GM12878 (cell line): Measurements from ENCODE around the gene RCAN2. TPM values are rescaled to one million over a fixed set of nuclear protein-coding genes. Genes with fewer than 3 reads are reported as not detected.

Experiments
- ATAC-seq: fragments of 200-7000 bp; cut with Tn5 transposase; 3 replicates; pipeline ENCODE4 v1.9.1; 2020; ENCODE audit warnings: mild to moderate bottlenecking, moderate library complexity
- BruUV-seq: library from RNA; stranded (reverse); fragments of 400-500 nt; replicated peaks from 2 replicates; lab custom pipeline; 2021; lab: Mats Ljungman, UMichigan
- CTCF ChIA-PET: fragments of 300-600 bp; sonication (Branson Sonifier 250); formaldehyde crosslinking; extraction: SDS; loops from one replicate; lab custom pipeline; 2021; ENCODE audit warnings: inconsistent platforms; lab: Yijun Ruan, JAX
- POLR2A ChIA-PET: fragments of 350-600 bp; formaldehyde crosslinking; extraction: SDS; loops from one replicate; lab custom pipeline; 2021; ENCODE audit warnings: inconsistent platforms; lab: Charles Lee
- RAD21 ChIA-PET: fragments of 300-600 bp; sonication (Branson Sonifier 250); formaldehyde crosslinking; loops from one replicate; lab custom pipeline; 2023; ENCODE audit warnings: antibody characterized with exemption; ENCODE audit not compliant: unreplicated experiment; lab: Charles Lee
- SMC1A ChIA-PET: fragments of 300-600 bp; sonication (Branson Sonifier 250); formaldehyde crosslinking; loops from one replicate; lab custom pipeline; 2023; ENCODE audit not compliant: unreplicated experiment, uncharacterized antibody; lab: Charles Lee
- DNase-seq: peaks from one replicate; pipeline ENCODE4 v3.0.0-alpha.2; 2011; ENCODE audit warnings: low read depth, low spot score
- FAIRE-seq: peaks from 3 replicates; lab custom pipeline; 2011; peaks lifted over from hg19 to GRCh38; lab: Jason Lieb, UNC
- H2AFZ ChIP-seq: 2 replicates; pipeline ENCODE4 v1.6.0; 2011; ENCODE audit warnings: low read depth, low read length, control low read depth; ENCODE audit not compliant: control insufficient read depth
- H3K27ac ChIP-seq: 2 replicates; pipeline ENCODE4 v1.5.1; 2011; ENCODE audit warnings: control low read depth; ENCODE audit not compliant: control insufficient read depth, insufficient read depth
- H3K27me3 ChIP-seq, 2 experiments: replicated peaks in 1 of 2; 2 replicates each; pipeline versions ENCODE4 v1.6.0 to v1.6.1; 2011; ENCODE audit warnings: low read length in 1 of 2; ENCODE audit not compliant: control insufficient read depth in 2 of 2, insufficient read depth in 2 of 2
- H3K36me3 ChIP-seq, 2 experiments: 2 replicates each; pipeline ENCODE4 v1.5.1; 2011; ENCODE audit warnings: low read length in 1 of 2; ENCODE audit not compliant: control insufficient read depth in 2 of 2, insufficient read depth in 2 of 2
- H3K4me1 ChIP-seq: 2 replicates; pipeline ENCODE4 v1.6.1; 2011; ENCODE audit warnings: mild to moderate bottlenecking, low read length, moderate library complexity, mixed read lengths; ENCODE audit not compliant: control insufficient read depth, insufficient read depth
- H3K4me2 ChIP-seq: 2 replicates; pipeline ENCODE4 v1.6.0; 2011; ENCODE audit warnings: control low read depth; ENCODE audit not compliant: control insufficient read depth, insufficient read depth
- H3K4me3 ChIP-seq: fragments of 200-600 bp; sonication (generic); 2 replicates; pipeline ENCODE4 v1.5.1; 2016
- H3K79me2 ChIP-seq: 2 replicates; pipeline ENCODE4 v1.6.0; 2011; ENCODE audit warnings: low read length; ENCODE audit not compliant: control insufficient read depth, insufficient read depth
- H3K9ac ChIP-seq: 2 replicates; pipeline ENCODE4 v1.8.0; 2011; ENCODE audit warnings: low read length, control low read depth, mixed read lengths; ENCODE audit not compliant: control insufficient read depth, insufficient read depth
- H3K9me3 ChIP-seq: replicated peaks from 3 replicates; pipeline ENCODE4 v1.5.1; 2011; ENCODE audit warnings: mild to moderate bottlenecking, low read length; ENCODE audit not compliant: control insufficient read depth, insufficient read depth
- H4K20me1 ChIP-seq: 2 replicates; pipeline ENCODE4 v1.6.0; 2011; ENCODE audit not compliant: control insufficient read depth, insufficient read depth
- MXI1 ChIP-seq: fragments of 150-350 bp; IDR thresholded peaks from 2 replicates; pipeline ENCODE4 v1.6.1; 2011; ENCODE audit warnings: low read depth, mild to moderate bottlenecking, inconsistent platforms, low read length, improper control_type of control experiment
- RCOR1 ChIP-seq: conservative IDR thresholded peaks from 2 replicates; pipeline ENCODE4 v1.6.1; 2012; ENCODE audit warnings: low read depth, low read length, improper control_type of control experiment
- SPI1 ChIP-seq: IDR thresholded peaks from 2 replicates; pipeline ENCODE4 v1.6.1; 2011; ENCODE audit warnings: low read depth, mild to moderate bottlenecking, low read length, moderate library complexity, borderline replicate concordance; ENCODE audit not compliant: insufficient read depth
- YBX1 ChIP-seq: fragments of 450-650 bp; IDR thresholded peaks from 2 replicates; pipeline ENCODE4 v1.6.1; 2016; ENCODE audit warnings: antibody characterized with exemption
- ZZZ3 ChIP-seq: IDR thresholded peaks from 2 replicates; pipeline ENCODE4 v1.6.1; 2011; ENCODE audit warnings: low read depth; ENCODE audit not compliant: control insufficient read depth, insufficient read length
- WGBS: methylation state at CpG from one replicate; pipeline ENCODE4 v1.1.6; 2016; ENCODE audit warnings: low lambda C conversion rate; ENCODE audit not compliant: insufficient replicate concordance, insufficient coverage; ENCODE audit errors: missing lambda C conversion rate; 5-methylcytosine and 5-hydroxymethylcytosine counted together
- in situ Hi-C: fragments of 300-500 bp; cut with MboI; formaldehyde crosslinking; loops from 9 replicates; pipeline ENCODE4 v1.14.3; 2018; ENCODE audit warnings: mixed read lengths
- intact Hi-C: fragments of 100-400 bp; cut with micrococcal nuclease; formaldehyde crosslinking; loops from one replicate; pipeline ENCODE4 v1.14.2; 2022; ENCODE audit not compliant: unreplicated experiment
- polyA plus RNA-seq, 11 experiments: library from polyadenylated mRNA; depleted of rRNA in 4 of 11; unstranded in 6 of 11; stranded (reverse) in 5 of 11; fragments of >200 nt; fragmentation: Nextera tagmentation in 4 of 11; fragmentation: Illumina TruSeq in 1 of 11; extraction: Ambion mirVana in 4 of 11; extraction: Trizol in 1 of 11; gene quantifications; 1 replicate in 1 of 11; 2 replicates in 10 of 11; pipeline versions ENCODE4 v1.2.1 to v1.2.3, GENCODE V29; 2011 to 2016; ENCODE audit warnings: inconsistent platforms in 2 of 11, missing spikeins in 2 of 11, low read depth in 1 of 11
- total RNA-seq, 4 experiments: library from RNA; depleted of rRNA in 3 of 4; stranded (reverse); fragments of >200 nt in 3 of 4; fragmentation: Illumina TruSeq in 1 of 4; extraction: Trizol in 1 of 4; gene quantifications; 2 replicates each; pipeline versions ENCODE4 v1.2.1 to v1.2.3, GENCODE V29; 2013 to 2021
- TF ChIP-seq, protein P1 (sequence below): fragments of 150-350 bp; IDR thresholded peaks from 2 replicates; pipeline ENCODE4 v1.6.1; 2016; ENCODE audit warnings: low read depth, low read length
- TF ChIP-seq, protein P2 (sequence below): fragments of 450-650 bp; IDR thresholded peaks from 2 replicates; pipeline ENCODE4 v1.6.1; 2017; ENCODE audit warnings: mild to moderate bottlenecking, moderate library complexity
- TF ChIP-seq, protein P3 (sequence below): fragments of 450-650 bp; conservative IDR thresholded peaks from 2 replicates; pipeline ENCODE4 v1.6.1; 2017; ENCODE audit warnings: mild to moderate bottlenecking, moderate library complexity
- TF ChIP-seq, protein P4 (sequence below): IDR thresholded peaks from 2 replicates; pipeline ENCODE4 v1.6.1; 2011; ENCODE audit warnings: low read depth, mild to moderate bottlenecking, low read length, moderate library complexity, borderline replicate concordance; ENCODE audit errors: extremely low read depth
- TF ChIP-seq, protein P5 (sequence below): fragments of 450-650 bp; formaldehyde crosslinking; IDR thresholded peaks from 2 replicates; pipeline ENCODE4 v1.4.0; 2022; ENCODE audit warnings: mild to moderate bottlenecking, moderate library complexity

RCAN2 gene
- total and polyA plus RNA-seq, 10 of the 15 experiments (the other 5 are each of a cell fraction or from before 2014, with no cell fraction given), result 0.06 TPM; not detected in 9

DNA sequence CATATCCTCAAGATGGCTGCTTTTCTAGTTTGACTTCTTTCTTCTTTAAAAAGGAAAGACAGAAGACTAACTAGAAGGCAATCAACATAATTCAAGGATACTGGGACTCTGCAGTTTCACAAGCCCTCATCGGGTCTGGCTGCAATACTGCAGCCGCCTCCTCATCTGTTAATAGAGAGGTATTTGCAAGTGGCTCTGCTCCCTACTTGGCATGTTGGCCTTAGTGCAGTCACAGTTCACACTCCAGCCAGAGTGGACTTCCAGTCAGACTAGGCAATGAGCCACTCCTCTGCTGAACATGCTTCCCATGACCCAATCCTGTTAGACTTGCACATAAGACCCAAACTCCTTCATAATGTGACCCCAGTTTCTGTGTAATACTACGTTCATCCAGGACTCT is 178.6 kb downstream of the RCAN2 start:
- POLR2A ChIA-PET, result no interaction called here
- no peak for ATAC-seq
- FAIRE-seq, result no peak
- H3K36me3 ChIP-seq, result no peaks in the 10 kb centered on the region
- H3K9ac ChIP-seq, result no peak overlapping the region
- no peaks in the 10 kb centered on the region; a peak in 2 of 4 replicates for H3K27me3 ChIP-seq
- no peaks in the 10 kb centered on the region for H3K4me1 ChIP-seq
- H3K4me2 ChIP-seq, result no peak overlapping the region
- no peaks in the 10 kb centered on the region for H3K79me2 ChIP-seq
- intact Hi-C loops, result no loop called here
- no peaks in the 10 kb centered on the region for H3K9me3 ChIP-seq
- no TSS peak for BruUV-seq
- SMC1A ChIA-PET, result no interaction called here
- CTCF ChIA-PET, result no interaction called here
- H3K27ac ChIP-seq, result no peak overlapping the region
- no peak overlapping the region for H3K4me3 ChIP-seq
- H2AFZ ChIP-seq, result no peak overlapping the region
- in situ Hi-C loops, result no loop called here
- H4K20me1 ChIP-seq, result no peaks in the 10 kb centered on the region
- RAD21 ChIA-PET, result no interaction called here
- DNase-seq, result no peak
- 62% methylated on average over 3 of the region's 3 CpGs for WGBS
- TF ChIP-seq YBX1, result no peak
- TF ChIP-seq ZZZ3, result no peak
- TF ChIP-seq, protein P1, sequence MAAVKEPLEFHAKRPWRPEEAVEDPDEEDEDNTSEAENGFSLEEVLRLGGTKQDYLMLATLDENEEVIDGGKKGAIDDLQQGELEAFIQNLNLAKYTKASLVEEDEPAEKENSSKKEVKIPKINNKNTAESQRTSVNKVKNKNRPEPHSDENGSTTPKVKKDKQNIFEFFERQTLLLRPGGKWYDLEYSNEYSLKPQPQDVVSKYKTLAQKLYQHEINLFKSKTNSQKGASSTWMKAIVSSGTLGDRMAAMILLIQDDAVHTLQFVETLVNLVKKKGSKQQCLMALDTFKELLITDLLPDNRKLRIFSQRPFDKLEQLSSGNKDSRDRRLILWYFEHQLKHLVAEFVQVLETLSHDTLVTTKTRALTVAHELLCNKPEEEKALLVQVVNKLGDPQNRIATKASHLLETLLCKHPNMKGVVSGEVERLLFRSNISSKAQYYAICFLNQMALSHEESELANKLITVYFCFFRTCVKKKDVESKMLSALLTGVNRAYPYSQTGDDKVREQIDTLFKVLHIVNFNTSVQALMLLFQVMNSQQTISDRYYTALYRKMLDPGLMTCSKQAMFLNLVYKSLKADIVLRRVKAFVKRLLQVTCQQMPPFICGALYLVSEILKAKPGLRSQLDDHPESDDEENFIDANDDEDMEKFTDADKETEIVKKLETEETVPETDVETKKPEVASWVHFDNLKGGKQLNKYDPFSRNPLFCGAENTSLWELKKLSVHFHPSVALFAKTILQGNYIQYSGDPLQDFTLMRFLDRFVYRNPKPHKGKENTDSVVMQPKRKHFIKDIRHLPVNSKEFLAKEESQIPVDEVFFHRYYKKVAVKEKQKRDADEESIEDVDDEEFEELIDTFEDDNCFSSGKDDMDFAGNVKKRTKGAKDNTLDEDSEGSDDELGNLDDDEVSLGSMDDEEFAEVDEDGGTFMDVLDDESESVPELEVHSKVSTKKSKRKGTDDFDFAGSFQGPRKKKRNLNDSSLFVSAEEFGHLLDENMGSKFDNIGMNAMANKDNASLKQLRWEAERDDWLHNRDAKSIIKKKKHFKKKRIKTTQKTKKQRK, result no peak
- TF ChIP-seq, protein P2, sequence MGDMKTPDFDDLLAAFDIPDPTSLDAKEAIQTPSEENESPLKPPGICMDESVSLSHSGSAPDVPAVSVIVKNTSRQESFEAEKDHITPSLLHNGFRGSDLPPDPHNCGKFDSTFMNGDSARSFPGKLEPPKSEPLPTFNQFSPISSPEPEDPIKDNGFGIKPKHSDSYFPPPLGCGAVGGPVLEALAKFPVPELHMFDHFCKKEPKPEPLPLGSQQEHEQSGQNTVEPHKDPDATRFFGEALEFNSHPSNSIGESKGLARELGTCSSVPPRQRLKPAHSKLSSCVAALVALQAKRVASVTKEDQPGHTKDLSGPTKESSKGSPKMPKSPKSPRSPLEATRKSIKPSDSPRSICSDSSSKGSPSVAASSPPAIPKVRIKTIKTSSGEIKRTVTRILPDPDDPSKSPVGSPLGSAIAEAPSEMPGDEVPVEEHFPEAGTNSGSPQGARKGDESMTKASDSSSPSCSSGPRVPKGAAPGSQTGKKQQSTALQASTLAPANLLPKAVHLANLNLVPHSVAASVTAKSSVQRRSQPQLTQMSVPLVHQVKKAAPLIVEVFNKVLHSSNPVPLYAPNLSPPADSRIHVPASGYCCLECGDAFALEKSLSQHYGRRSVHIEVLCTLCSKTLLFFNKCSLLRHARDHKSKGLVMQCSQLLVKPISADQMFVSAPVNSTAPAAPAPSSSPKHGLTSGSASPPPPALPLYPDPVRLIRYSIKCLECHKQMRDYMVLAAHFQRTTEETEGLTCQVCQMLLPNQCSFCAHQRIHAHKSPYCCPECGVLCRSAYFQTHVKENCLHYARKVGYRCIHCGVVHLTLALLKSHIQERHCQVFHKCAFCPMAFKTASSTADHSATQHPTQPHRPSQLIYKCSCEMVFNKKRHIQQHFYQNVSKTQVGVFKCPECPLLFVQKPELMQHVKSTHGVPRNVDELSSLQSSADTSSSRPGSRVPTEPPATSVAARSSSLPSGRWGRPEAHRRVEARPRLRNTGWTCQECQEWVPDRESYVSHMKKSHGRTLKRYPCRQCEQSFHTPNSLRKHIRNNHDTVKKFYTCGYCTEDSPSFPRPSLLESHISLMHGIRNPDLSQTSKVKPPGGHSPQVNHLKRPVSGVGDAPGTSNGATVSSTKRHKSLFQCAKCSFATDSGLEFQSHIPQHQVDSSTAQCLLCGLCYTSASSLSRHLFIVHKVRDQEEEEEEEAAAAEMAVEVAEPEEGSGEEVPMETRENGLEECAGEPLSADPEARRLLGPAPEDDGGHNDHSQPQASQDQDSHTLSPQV, result no peak
- TF ChIP-seq MXI1, result no peak
- no peak for TF ChIP-seq RCOR1
- TF ChIP-seq, protein P3, sequence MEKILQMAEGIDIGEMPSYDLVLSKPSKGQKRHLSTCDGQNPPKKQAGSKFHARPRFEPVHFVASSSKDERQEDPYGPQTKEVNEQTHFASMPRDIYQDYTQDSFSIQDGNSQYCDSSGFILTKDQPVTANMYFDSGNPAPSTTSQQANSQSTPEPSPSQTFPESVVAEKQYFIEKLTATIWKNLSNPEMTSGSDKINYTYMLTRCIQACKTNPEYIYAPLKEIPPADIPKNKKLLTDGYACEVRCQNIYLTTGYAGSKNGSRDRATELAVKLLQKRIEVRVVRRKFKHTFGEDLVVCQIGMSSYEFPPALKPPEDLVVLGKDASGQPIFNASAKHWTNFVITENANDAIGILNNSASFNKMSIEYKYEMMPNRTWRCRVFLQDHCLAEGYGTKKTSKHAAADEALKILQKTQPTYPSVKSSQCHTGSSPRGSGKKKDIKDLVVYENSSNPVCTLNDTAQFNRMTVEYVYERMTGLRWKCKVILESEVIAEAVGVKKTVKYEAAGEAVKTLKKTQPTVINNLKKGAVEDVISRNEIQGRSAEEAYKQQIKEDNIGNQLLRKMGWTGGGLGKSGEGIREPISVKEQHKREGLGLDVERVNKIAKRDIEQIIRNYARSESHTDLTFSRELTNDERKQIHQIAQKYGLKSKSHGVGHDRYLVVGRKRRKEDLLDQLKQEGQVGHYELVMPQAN, result no peak
- TF ChIP-seq, protein P4, sequence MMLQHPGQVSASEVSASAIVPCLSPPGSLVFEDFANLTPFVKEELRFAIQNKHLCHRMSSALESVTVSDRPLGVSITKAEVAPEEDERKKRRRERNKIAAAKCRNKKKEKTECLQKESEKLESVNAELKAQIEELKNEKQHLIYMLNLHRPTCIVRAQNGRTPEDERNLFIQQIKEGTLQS, result no peak
- TF ChIP-seq SPI1, result no peak
- TF ChIP-seq, protein P5, sequence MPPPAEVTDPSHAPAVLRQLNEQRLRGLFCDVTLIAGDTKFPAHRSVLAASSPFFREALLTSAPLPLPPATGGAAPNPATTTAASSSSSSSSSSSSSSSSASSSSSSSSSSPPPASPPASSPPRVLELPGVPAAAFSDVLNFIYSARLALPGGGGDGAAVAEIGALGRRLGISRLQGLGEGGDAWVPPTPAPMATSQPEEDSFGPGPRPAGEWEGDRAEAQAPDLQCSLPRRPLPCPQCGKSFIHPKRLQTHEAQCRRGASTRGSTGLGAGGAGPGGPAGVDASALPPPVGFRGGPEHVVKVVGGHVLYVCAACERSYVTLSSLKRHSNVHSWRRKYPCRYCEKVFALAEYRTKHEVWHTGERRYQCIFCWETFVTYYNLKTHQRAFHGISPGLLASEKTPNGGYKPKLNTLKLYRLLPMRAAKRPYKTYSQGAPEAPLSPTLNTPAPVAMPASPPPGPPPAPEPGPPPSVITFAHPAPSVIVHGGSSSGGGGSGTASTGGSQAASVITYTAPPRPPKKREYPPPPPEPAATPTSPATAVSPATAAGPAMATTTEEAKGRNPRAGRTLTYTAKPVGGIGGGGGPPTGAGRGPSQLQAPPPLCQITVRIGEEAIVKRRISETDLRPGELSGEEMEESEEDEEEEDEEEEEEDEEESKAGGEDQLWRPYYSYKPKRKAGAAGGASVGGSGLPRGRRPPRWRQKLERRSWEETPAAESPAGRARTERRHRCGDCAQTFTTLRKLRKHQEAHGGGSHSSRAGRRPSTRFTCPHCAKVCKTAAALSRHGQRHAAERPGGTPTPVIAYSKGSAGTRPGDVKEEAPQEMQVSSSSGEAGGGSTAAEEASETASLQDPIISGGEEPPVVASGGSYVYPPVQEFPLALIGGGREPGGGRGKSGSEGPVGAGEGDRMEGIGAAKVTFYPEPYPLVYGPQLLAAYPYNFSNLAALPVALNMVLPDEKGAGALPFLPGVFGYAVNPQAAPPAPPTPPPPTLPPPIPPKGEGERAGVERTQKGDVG (CRISPR knock-in tag), result no peak
